KMS-11 (cell line): ENCODE measurements around the gene IQGAP2.

Experiments used
- H2AFZ ChIP-seq: fragments of 200-600 bp; sonication (generic); 2 replicates; pipeline ENCODE4 v1.6.1; 2016; ENCODE audit warnings: antibody characterized with exemption, mixed run types, low read depth
- H3K27ac ChIP-seq: fragments of 200-600 bp; sonication (generic); 2 replicates; pipeline ENCODE4 v1.6.1; 2016; ENCODE audit warnings: mild to moderate bottlenecking, mixed run types
- H3K27me3 ChIP-seq: fragments of 200-600 bp; sonication (generic); 2 replicates; pipeline ENCODE4 v1.6.1; 2017; ENCODE audit warnings: mild to moderate bottlenecking, low read depth, mixed run types, moderate library complexity; ENCODE audit not compliant: insufficient read depth
- H3K36me3 ChIP-seq: fragments of 200-600 bp; sonication (generic); 2 replicates; pipeline ENCODE4 v1.6.1; 2017; ENCODE audit warnings: mild to moderate bottlenecking, mixed run types; ENCODE audit not compliant: insufficient read depth
- H3K4me1 ChIP-seq: fragments of 200-600 bp; sonication (generic); 2 replicates; pipeline ENCODE4 v1.6.1; 2016; ENCODE audit warnings: mild to moderate bottlenecking, low read depth, mixed run types; ENCODE audit not compliant: poor library complexity, severe bottlenecking
- H3K4me2 ChIP-seq: fragments of 200-600 bp; sonication (generic); 2 replicates; pipeline ENCODE4 v1.7.0; 2016; ENCODE audit warnings: mild to moderate bottlenecking, mixed run types
- H3K4me3 ChIP-seq: fragments of 200-600 bp; sonication (generic); IDR thresholded peaks from 2 replicates; pipeline ENCODE4 v1.6.1; 2017; ENCODE audit warnings: low read depth, low read length, mixed read lengths; ENCODE audit not compliant: insufficient read depth
- H3K79me2 ChIP-seq: fragments of 200-600 bp; sonication (generic); 2 replicates; pipeline ENCODE4 v1.6.1; 2016; ENCODE audit warnings: low read depth, mixed run types; ENCODE audit not compliant: insufficient read depth
- H3K9ac ChIP-seq: fragments of 200-600 bp; sonication (generic); 2 replicates; pipeline ENCODE4 v1.6.1; 2016; ENCODE audit warnings: mild to moderate bottlenecking, mixed run types
- H4K20me1 ChIP-seq: fragments of 200-600 bp; sonication (generic); 2 replicates; pipeline ENCODE4 v1.6.1; 2016; ENCODE audit warnings: mild to moderate bottlenecking, mixed run types; ENCODE audit not compliant: insufficient read depth
- TF ChIP-seq, protein P1 (sequence below): fragments of 200-600 bp; sonication (generic); conservative IDR thresholded peaks from 2 replicates; pipeline ENCODE4 v1.6.1; 2017; ENCODE audit warnings: low read depth, mild to moderate bottlenecking, antibody characterized with exemption, low read length, moderate library complexity, mixed read lengths

Gene IQGAP2

DNA sequence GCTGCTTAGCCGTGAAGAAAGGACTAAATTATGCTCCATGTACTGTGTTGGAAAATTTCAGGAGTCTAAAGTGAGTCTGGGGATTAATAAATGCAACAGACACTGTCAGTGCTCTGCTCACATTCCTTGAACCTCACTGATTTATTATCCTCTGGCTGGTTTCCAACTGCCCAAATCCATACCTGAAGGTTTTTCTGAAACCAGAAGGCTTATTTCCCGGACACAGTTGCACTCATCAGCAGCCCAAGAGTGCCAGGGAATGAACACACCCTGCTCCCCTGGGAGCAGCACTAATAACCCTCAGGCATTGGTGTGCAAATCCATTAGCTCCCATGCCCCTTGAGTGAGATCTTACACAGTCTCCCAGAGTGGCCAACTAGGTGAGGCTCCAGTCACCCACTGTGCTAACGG lies 351.6 kb downstream of the IQGAP2 start:
- no peaks in the 10 kb centered on the region for H3K36me3 ChIP-seq
- H3K4me3 ChIP-seq = no peak overlapping the region
- H3K4me2 ChIP-seq = no peak overlapping the region
- TF ChIP-seq, protein P1, sequence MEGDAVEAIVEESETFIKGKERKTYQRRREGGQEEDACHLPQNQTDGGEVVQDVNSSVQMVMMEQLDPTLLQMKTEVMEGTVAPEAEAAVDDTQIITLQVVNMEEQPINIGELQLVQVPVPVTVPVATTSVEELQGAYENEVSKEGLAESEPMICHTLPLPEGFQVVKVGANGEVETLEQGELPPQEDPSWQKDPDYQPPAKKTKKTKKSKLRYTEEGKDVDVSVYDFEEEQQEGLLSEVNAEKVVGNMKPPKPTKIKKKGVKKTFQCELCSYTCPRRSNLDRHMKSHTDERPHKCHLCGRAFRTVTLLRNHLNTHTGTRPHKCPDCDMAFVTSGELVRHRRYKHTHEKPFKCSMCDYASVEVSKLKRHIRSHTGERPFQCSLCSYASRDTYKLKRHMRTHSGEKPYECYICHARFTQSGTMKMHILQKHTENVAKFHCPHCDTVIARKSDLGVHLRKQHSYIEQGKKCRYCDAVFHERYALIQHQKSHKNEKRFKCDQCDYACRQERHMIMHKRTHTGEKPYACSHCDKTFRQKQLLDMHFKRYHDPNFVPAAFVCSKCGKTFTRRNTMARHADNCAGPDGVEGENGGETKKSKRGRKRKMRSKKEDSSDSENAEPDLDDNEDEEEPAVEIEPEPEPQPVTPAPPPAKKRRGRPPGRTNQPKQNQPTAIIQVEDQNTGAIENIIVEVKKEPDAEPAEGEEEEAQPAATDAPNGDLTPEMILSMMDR = no peak
- no peak overlapping the region for H3K9ac ChIP-seq
- no peak overlapping the region for H3K27ac ChIP-seq
- H2AFZ ChIP-seq = no peak overlapping the region
- H3K79me2 ChIP-seq = no peaks in the 10 kb centered on the region
- no peaks in the 10 kb centered on the region for H3K4me1 ChIP-seq
- no peaks in the 10 kb centered on the region; the same call in 1 of the 2 replicates for H3K27me3 ChIP-seq
- H4K20me1 ChIP-seq = no peaks in the 10 kb centered on the region

DNA sequence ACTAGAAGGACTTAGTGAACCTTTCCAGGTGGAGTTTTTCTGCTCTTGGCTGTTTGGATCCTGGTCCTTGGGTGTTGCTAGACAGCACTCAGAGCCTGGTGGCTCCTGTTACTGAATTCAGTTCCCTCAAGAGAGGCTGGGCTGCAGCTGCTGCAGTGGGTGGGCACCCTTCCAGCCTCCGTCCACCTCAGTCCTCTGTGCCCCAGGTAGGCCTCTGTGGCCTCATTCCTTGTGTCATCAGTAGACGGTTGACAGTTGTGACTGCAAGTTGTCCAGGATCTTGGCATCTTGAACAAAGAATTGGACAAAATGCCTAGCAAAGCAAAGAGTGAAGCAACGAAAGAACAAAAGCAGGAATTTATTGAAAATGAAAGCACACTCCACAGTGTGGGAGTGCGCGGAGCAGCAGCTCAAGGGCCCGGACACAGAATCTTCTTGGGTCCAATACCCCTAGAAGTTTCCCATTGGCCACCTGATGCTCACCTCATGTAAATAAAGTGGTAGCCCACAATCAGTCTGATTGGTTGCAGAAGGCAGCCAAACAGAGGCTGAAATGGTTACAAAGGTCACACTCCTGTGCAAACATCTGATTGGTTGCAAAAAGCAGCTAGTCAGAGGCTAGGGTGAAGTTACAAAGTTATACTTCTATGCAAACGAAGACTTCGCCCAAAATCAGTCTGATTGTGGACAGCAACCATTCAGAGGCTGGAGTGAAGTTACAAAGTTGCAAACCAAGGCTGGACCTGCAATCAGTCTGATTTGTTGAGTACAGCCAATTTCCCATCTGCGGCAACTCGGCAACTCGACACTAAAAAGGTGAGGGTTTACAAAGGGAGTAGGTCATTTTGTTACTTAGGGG lies 352.9 kb downstream of the IQGAP2 start:
- Histone ChIP-seq H3K4me2 (no peak overlapping the region), H2AFZ (no peak overlapping the region), H3K4me3 (no peak overlapping the region), H3K79me2 (no peaks in the 10 kb centered on the region), H4K20me1 (no peaks in the 10 kb centered on the region), H3K9ac (no peak overlapping the region), H3K27ac (no peak overlapping the region), H3K36me3 (no peaks in the 10 kb centered on the region), H3K27me3 (no peaks in the 10 kb centered on the region; the same call in 1 of the 2 replicates), H3K4me1 (no peaks in the 10 kb centered on the region)
- TF ChIP-seq, protein P1 = no peak

DNA sequence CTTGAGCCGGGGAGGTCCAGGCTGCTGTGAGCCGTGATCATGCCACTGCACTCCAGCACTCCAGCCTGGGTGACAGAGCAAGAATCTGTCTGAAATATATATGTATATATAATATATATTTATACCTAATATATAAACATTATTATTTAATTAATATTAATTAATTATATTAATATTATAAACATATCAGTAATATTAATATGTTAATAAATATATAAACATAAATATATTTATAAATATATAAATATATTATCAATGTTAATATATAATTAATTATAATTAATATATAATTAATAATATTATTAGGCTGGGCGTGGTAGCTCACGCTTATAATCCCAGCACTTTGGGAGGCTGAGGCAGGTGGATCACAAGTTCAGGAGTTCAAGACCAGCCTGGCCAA lies 354.0 kb downstream of the IQGAP2 start:
- no peaks in the 10 kb centered on the region for H4K20me1 ChIP-seq
- TF ChIP-seq, protein P1 = no peak
- no peaks in the 10 kb centered on the region for H3K36me3 ChIP-seq
- no peaks in the 10 kb centered on the region; the same call in 1 of the 2 replicates for H3K27me3 ChIP-seq
- H3K9ac ChIP-seq = no peak overlapping the region
- no peak overlapping the region for H3K4me2 ChIP-seq
- no peaks in the 10 kb centered on the region for H3K4me1 ChIP-seq
- H2AFZ ChIP-seq = no peak overlapping the region
- no peak overlapping the region for H3K27ac ChIP-seq
- no peaks in the 10 kb centered on the region for H3K79me2 ChIP-seq
- no peak overlapping the region for H3K4me3 ChIP-seq
